GM21529 (cell line): Measurements from ENCODE around the gene TINAGL1.

Source experiments
- ATAC-seq: cut with Tn5 transposase; IDR thresholded peaks from one replicate; pipeline ENCODE4 v1.9.1; 2021; ENCODE audit not compliant: unreplicated experiment

The TINAGL1 gene

GRCh38 chr1:31626223-31627207, 50.2 kb downstream of the TINAGL1 start:
- ATAC-seq, result no peak

GRCh38 chr1:31627301-31627929, 51.1 kb downstream of the TINAGL1 start:
- ATAC-seq, result no peak

- ATAC-seq, result no peak
Observed at GRCh38 chr1:31627930-31628559, 51.7 kb downstream of the TINAGL1 start.

- ATAC-seq, result no peak
Observed at GRCh38 chr1:31628931-31629556, 52.7 kb downstream of the TINAGL1 start.

GRCh38 chr1:31632649-31633048, 56.3 kb downstream of the TINAGL1 start:
- ATAC-seq, result no peak

GRCh38 chr1:31633117-31633516, 56.8 kb downstream of the TINAGL1 start:
- no peak for ATAC-seq
